Fibroblast of pulmonary artery (primary cell): ENCODE data around the gene KRTAP10-10.
"Not testable (repeated sequence)": the region's sequence is repeated elsewhere in the genome, so short reads cannot be mapped to it uniquely, and the experiment has no call there.

Experiments used
- DNase-seq: peaks from one replicate; pipeline ENCODE4 v3.0.0-alpha.2; 2010; ENCODE audit warnings: low read depth
- H3K4me3 ChIP-seq: replicated peaks from 2 replicates; pipeline ENCODE4 v1.5.1; 2011; ENCODE audit warnings: low read depth, mild to moderate bottlenecking, control low read depth, low read length, moderate library complexity
- TF ChIP-seq, protein P1 (sequence below): IDR thresholded peaks from 2 replicates; pipeline ENCODE4 v1.5.1; 2011; ENCODE audit warnings: mild to moderate bottlenecking, control low read depth, low read length, inconsistent platforms; ENCODE audit errors: missing control alignments

The KRTAP10-10 gene

DNA sequence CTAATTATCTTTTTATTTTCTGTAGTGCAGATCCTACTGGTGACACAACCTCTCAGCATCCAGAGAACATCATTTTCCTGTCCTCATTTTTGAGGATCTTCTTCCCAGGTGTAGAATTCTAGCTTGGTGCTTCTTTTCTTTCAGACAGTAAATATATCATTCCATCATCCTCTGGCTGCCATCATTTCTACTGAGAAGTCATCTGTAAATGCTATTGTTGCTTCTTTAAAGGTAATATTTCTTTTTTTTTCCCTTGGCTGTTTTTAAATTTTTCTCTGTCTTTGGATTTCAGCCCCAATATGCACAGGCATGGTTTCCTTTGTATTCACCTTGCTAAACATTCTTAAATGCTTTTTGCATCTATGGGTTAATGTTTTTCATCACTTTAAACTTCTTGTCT lies 13.6 kb upstream of the KRTAP10-10 start:
- no peak for DNase-seq
- no peak overlapping the region for H3K4me3 ChIP-seq
- TF ChIP-seq, protein P1, sequence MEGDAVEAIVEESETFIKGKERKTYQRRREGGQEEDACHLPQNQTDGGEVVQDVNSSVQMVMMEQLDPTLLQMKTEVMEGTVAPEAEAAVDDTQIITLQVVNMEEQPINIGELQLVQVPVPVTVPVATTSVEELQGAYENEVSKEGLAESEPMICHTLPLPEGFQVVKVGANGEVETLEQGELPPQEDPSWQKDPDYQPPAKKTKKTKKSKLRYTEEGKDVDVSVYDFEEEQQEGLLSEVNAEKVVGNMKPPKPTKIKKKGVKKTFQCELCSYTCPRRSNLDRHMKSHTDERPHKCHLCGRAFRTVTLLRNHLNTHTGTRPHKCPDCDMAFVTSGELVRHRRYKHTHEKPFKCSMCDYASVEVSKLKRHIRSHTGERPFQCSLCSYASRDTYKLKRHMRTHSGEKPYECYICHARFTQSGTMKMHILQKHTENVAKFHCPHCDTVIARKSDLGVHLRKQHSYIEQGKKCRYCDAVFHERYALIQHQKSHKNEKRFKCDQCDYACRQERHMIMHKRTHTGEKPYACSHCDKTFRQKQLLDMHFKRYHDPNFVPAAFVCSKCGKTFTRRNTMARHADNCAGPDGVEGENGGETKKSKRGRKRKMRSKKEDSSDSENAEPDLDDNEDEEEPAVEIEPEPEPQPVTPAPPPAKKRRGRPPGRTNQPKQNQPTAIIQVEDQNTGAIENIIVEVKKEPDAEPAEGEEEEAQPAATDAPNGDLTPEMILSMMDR = no peak

DNA sequence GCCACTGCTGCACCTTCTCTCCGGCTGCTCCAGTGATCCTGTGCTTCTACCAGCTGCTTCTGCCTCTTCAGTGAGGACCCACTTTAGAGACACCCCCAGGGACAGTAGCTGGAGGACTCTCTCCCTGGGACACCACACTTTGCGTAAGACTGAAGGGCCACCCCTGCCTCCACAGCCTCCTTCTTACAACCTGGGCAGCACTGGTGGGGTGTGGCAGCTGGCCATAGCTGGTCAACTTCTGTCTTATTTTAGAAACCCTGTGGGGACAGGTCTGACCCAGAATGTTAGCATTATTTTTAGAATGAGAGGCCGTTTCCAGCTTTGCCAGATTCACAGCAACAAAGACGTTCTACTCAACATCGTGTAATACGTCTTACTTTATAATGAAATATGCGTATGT lies 11.4 kb upstream of the KRTAP10-10 start:
- H3K4me3 ChIP-seq = no peak overlapping the region
- TF ChIP-seq, protein P1 = no peak
- DNase-seq = no peak

DNA sequence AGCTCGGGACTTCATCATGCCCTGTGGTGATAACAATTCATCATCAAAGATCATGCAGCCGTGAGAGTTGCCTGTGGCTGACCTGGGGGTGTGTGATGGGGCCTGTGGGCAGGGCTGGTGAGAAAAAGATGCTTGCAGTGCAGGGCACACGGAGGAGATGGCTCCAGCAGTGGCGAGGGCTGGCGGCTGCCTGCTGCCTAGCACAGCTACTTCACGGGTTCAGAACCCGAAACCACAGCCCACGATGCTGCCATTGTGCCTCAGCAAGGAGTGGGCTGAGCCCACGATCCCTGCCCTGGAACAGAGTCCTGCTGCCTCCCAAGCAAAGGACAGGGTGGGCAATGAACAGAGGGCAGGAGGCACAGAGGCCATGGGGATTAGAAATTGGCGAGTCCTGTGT lies 10.9 kb upstream of the KRTAP10-10 start:
- TF ChIP-seq, protein P1 = no peak
- no peak for DNase-seq
- no peak overlapping the region for H3K4me3 ChIP-seq

DNA sequence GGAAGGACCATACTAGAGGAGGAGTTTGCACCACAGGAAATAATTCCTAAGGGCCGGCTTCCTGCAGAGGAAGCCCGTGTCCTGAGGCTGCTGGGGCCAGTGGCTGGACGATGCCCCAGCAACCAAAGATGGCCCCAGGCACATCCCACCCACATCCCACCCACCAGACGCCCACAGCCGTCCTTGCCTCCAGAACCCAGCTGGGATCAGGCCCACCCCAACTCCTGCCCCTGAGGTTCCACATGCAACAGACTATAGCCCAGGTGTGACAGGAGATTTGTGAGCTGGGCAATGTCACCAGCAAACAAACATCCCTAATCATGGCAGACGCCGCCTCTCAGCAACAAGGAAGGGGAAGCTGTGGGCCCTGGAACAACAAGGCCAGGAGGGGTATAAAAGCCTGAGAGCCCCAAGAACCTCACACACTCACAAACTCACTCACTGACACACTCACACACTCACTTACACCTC lies 10.4 kb upstream of the KRTAP10-10 start, which contains the start of gene KRTAP10-9:
Gene KRTAP10-9, plus strand, starts transcription at position 421 of the 471 bp plus-strand sequence. CDS start 79 bp downstream, outside the sequence.
- no peak for DNase-seq
- TF ChIP-seq, protein P1 = no peak
- no peak within 1 kb of the TSS for H3K4me3 ChIP-seq

- H3K4me3 ChIP-seq, DNase-seq: not testable (repeated sequence)
Measured at GRCh38 chr21:44627181-44627822, 9.9 kb upstream of the KRTAP10-10 start.

- DNase-seq, H3K4me3 ChIP-seq: not testable (repeated sequence)
Measured at GRCh38 chr21:44627831-44628233, 9.3 kb upstream of the KRTAP10-10 start.

- TF ChIP-seq, protein P1 = no peak
- DNase-seq = no peak
- no peak overlapping the region for H3K4me3 ChIP-seq
Measured at GRCh38 chr21:44628707-44629391, 8.3 kb upstream of the KRTAP10-10 start.

DNA sequence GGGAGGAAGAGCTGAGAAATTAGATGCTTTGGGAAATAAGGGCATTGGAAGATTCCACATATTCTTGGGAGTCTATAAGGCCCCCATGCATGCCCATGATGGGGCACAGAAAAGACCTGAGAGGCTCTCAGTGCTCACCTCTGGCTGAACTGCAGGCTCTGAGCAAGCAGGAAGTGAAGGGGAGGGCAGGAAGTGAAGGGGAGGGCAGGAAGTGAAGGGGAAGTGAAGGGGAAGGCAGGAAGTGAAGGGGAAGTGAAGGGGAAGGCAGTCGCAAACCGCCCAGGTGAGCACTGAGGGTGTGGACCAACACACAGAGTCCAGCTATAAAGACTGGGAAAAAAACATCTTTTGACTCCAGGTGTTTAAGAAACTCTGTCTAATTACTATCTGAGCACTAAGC lies 6.7 kb upstream of the KRTAP10-10 start:
- TF ChIP-seq, protein P1 = no peak
- DNase-seq = no peak
- H3K4me3 ChIP-seq = no peak overlapping the region
